K562 (cell line): ENCODE measurements around the gene MYO1A. TPM values are rescaled to one million over a fixed set of nuclear protein-coding genes. Genes with fewer than 3 reads are reported as not detected.
"Not testable (repeated sequence)": the region's sequence is repeated elsewhere in the genome, so short reads cannot be mapped to it uniquely, and the experiment has no call there.

ENCODE experiments used
- ATAC-seq: fragments of 200-7000 bp; cut with Tn5 transposase; 3 replicates; pipeline ENCODE4 v1.9.1; 2020; ENCODE audit warnings: moderate library complexity
- BruUV-seq: library from RNA; stranded (reverse); fragments of 400-500 nt; replicated peaks from 2 replicates; lab custom pipeline; 2021; lab: Mats Ljungman, UMichigan
- CTCF ChIA-PET: fragments of 300-600 bp; formaldehyde crosslinking; extraction: SDS; loops from one replicate; lab custom pipeline; 2021; ENCODE audit warnings: low intra/inter-chr PET ratio; lab: Yijun Ruan, JAX
- POLR2A ChIA-PET: fragments of 300-600, 350-650 bp; sonication (Branson Sonifier 250); formaldehyde crosslinking; extraction: SDS; loops from one replicate; lab custom pipeline; 2021; ENCODE audit warnings: antibody characterized with exemption, inconsistent platforms; lab: Yijun Ruan, JAX
- DNase-seq, 4 experiments: peaks; one replicate each; pipeline versions ENCODE4 v3.0.0 to v3.0.0-alpha.2; 2011 to 2018; ENCODE audit warnings: low spot score in 3 of 4, mixed read lengths in 3 of 4; ENCODE audit errors: extremely low read depth in 1 of 4
- FAIRE-seq: peaks from 2 replicates; lab custom pipeline; 2011; peaks lifted over from hg19 to GRCh38; lab: Jason Lieb, UNC
- H2AFZ ChIP-seq: 2 replicates; pipeline ENCODE4 v1.6.0; 2011; ENCODE audit warnings: low read depth, low read length, control low read depth, inconsistent platforms
- H3K27ac ChIP-seq: fragments of 200-600 bp; 3 replicates; pipeline ENCODE4 v1.8.0; 2011; ENCODE audit warnings: low read depth, mild to moderate bottlenecking, control low read depth, inconsistent platforms, low read length, moderate library complexity, mixed read lengths; ENCODE audit errors: extremely low read depth
- H3K27me3 ChIP-seq, 2 experiments: fragments of 300-600 bp in 1 of 2; 2 replicates in 1 of 2; 3 replicates in 1 of 2; pipeline versions ENCODE4 v1.6.0 to v1.8.0; 2011; ENCODE audit warnings: inconsistent platforms in 2 of 2, low read length in 2 of 2, mild to moderate bottlenecking in 1 of 2, mixed read lengths in 1 of 2, moderate library complexity in 1 of 2; ENCODE audit not compliant: control insufficient read depth in 2 of 2, insufficient read depth in 2 of 2
- H3K36me3 ChIP-seq: fragments of 300-600 bp; 3 replicates; pipeline ENCODE4 v1.8.0; 2011; ENCODE audit warnings: mild to moderate bottlenecking, low read length, inconsistent platforms; ENCODE audit not compliant: control insufficient read depth, insufficient read depth
- H3K4me1 ChIP-seq, 2 experiments: fragments of 200-600 bp in 1 of 2; replicated peaks in 1 of 2; 2 replicates in 1 of 2; 3 replicates in 1 of 2; pipeline versions ENCODE4 v1.5.1 to v1.8.0; 2011; ENCODE audit warnings: inconsistent platforms in 2 of 2, low read length in 2 of 2, mild to moderate bottlenecking in 1 of 2, mixed read lengths in 1 of 2, moderate library complexity in 1 of 2; ENCODE audit not compliant: control insufficient read depth in 2 of 2, insufficient read depth in 2 of 2
- H3K4me2 ChIP-seq: 2 replicates; pipeline ENCODE4 v1.6.1; 2011; ENCODE audit warnings: low read length, control low read depth, inconsistent platforms, mixed read lengths; ENCODE audit not compliant: insufficient read depth
- H3K4me3 ChIP-seq: fragments of 200-600 bp; sonication (generic), shearing (Covaris generic); 2 replicates; pipeline ENCODE4 v1.5.1; 2016; ENCODE audit warnings: control low read depth, inconsistent platforms
- H3K79me2 ChIP-seq: fragments of 200-600 bp; 3 replicates; pipeline ENCODE4 v1.8.0; 2011; ENCODE audit warnings: low read length, inconsistent platforms; ENCODE audit not compliant: control insufficient read depth, insufficient read depth
- H3K9ac ChIP-seq, 2 experiments: 2 replicates each; pipeline versions ENCODE4 v1.6.0 to v1.6.1; 2011; ENCODE audit warnings: low read depth in 2 of 2, low read length in 2 of 2, control low read depth in 1 of 2, inconsistent platforms in 1 of 2, mild to moderate bottlenecking in 1 of 2, mixed read lengths in 1 of 2; ENCODE audit not compliant: insufficient read depth in 1 of 2
- H3K9me1 ChIP-seq: one replicate; pipeline ENCODE4 v1.6.0; 2011; ENCODE audit warnings: inconsistent platforms, mild to moderate bottlenecking, low read length, moderate library complexity; ENCODE audit not compliant: control insufficient read depth, insufficient read depth
- H3K9me3 ChIP-seq: replicated peaks from 2 replicates; pipeline ENCODE4 v1.5.1; 2011; ENCODE audit warnings: low read depth, low read length, inconsistent platforms; ENCODE audit not compliant: control insufficient read depth, insufficient read depth
- H4K20me1 ChIP-seq: replicated peaks from 2 replicates; pipeline ENCODE4 v1.6.1; 2011; ENCODE audit warnings: low read length, inconsistent platforms, mixed read lengths; ENCODE audit not compliant: control insufficient read depth, insufficient read depth
- ARID2 ChIP-seq: fragments of 450-650 bp; IDR thresholded peaks from 2 replicates; pipeline ENCODE4 v1.6.1; 2017; ENCODE audit warnings: antibody characterized with exemption, mild to moderate bottlenecking
- CHCHD3 ChIP-seq: fragments of 250-450 bp; sonication (Bioruptor Pico); IDR thresholded peaks from 2 replicates; pipeline ENCODE4 v2.1.2; 2022; ENCODE audit warnings: mild to moderate bottlenecking
- HDAC1 ChIP-seq, 2 experiments: fragments of 450-650 bp; IDR thresholded peaks; 2 replicates each; pipeline ENCODE4 v1.6.1; 2016 to 2017; ENCODE audit warnings: inconsistent platforms in 1 of 2, mild to moderate bottlenecking in 1 of 2, moderate library complexity in 1 of 2
- HEY1 ChIP-seq: fragments of 250-450 bp; sonication (Bioruptor Pico); IDR thresholded peaks from 2 replicates; pipeline ENCODE4 v1.5.0; 2020; ENCODE audit warnings: mild to moderate bottlenecking, moderate library complexity, borderline replicate concordance
- NCOA2 ChIP-seq, 2 experiments: fragments of 450-650 bp; IDR thresholded peaks; 2 replicates each; pipeline ENCODE4 v1.6.1; 2018; ENCODE audit warnings: mild to moderate bottlenecking in 2 of 2, moderate library complexity in 1 of 2; ENCODE audit not compliant: partially characterized antibody in 2 of 2
- THRA ChIP-seq: fragments of 450-650 bp; IDR thresholded peaks from 2 replicates; pipeline ENCODE4 v1.6.1; 2017; ENCODE audit warnings: mild to moderate bottlenecking, moderate library complexity
- ZNF280A ChIP-seq: fragments of 450-650 bp; IDR thresholded peaks from 2 replicates; pipeline ENCODE4 v1.6.1; 2018; ENCODE audit warnings: mild to moderate bottlenecking, low read depth; ENCODE audit not compliant: partially characterized antibody
- ZNF436 ChIP-seq: fragments of 250-450, 450-650 bp; sonication (Bioruptor Pico); formaldehyde crosslinking; IDR thresholded peaks from 2 replicates; pipeline ENCODE4 v1.7.0; 2020; ENCODE audit warnings: mild to moderate bottlenecking
- ZNF644 ChIP-seq: fragments of 200-800 bp; sonication (Bioruptor generic); IDR thresholded peaks from 2 replicates; pipeline ENCODE4 v1.6.1; 2016; ENCODE audit warnings: low read depth, missing genetic modification characterization, missing compliant biosample characterization
- WGBS: fragments of 100-300 bp; shearing (Covaris generic); methylation state at CpG from one replicate; pipeline ENCODE4 v1.1.6; 2016; ENCODE audit warnings: low coverage, mixed read lengths; ENCODE audit not compliant: insufficient coverage; ENCODE audit errors: missing lambda C conversion rate; 5-methylcytosine and 5-hydroxymethylcytosine counted together
- in situ Hi-C: fragments of 300-500 bp; cut with MboI; formaldehyde crosslinking; loops from 4 replicates; pipeline ENCODE4 v1.15.0; 2018; ENCODE audit warnings: inconsistent platforms, mixed read lengths
- intact Hi-C: fragments of 100-400 bp; cut with micrococcal nuclease; formaldehyde crosslinking; loops from 2 replicates; pipeline ENCODE4 v1.14.2; 2022
- polyA plus RNA-seq, 8 experiments: library from polyadenylated mRNA; depleted of rRNA in 4 of 8; stranded (reverse) in 5 of 8; unstranded in 3 of 8; fragments of >200 nt; fragmentation: Nextera tagmentation in 2 of 8; fragmentation: Illumina TruSeq in 1 of 8; extraction: Ambion mirVana in 2 of 8; extraction: Trizol in 1 of 8; gene quantifications; 2 replicates each; pipeline versions ENCODE4 v1.2.1 to v1.2.3, GENCODE V29; 2011 to 2014; ENCODE audit warnings: inconsistent platforms in 1 of 8, missing spikeins in 1 of 8
- total RNA-seq, 7 experiments: library from RNA; depleted of rRNA in 6 of 7; stranded (reverse); fragments of >200 nt in 6 of 7; fragmentation: Illumina TruSeq in 2 of 7; extraction: Trizol in 2 of 7; gene quantifications; 2 replicates each; pipeline versions ENCODE4 v1.2.1 to v1.2.3, GENCODE V29; 2011 to 2021; ENCODE audit warnings: low replicate concordance in 1 of 7

The MYO1A gene
- total and polyA plus RNA-seq, 9 of the 15 experiments (the other 6 are each of a cell fraction or from before 2014, with no cell fraction given), result 0.03 to 0.29 (median 0.14) TPM; not detected in 2

GRCh38 chr12:57018906-57019305, 31.0 kb downstream of the MYO1A start (continued):
- no peak for TF ChIP-seq THRA
- no peak for TF ChIP-seq HEY1 (CRISPR knock-in tag)
- TF ChIP-seq CHCHD3 (CRISPR knock-in tag), result no peak
- TF ChIP-seq ZNF644, result no peak
- TF ChIP-seq HDAC1 (IDR thresholded peaks at IDR 0.05), result no peak
- TF ChIP-seq ZNF280A, result no peak
- no peak for TF ChIP-seq ZNF436 (CRISPR knock-in tag)
- no peak for TF ChIP-seq NCOA2 (IDR thresholded peaks at IDR 0.05; ENCODE audit: partially characterized antibody in 2 of 2)
- TF ChIP-seq ARID2, result no peak
- TF ChIP-seq, all 486 proteins: peak for 0

GRCh38 chr12:57018353-57018752, 31.6 kb downstream of the MYO1A start:
- H3K4me1 ChIP-seq, FAIRE-seq, H3K36me3 ChIP-seq, H3K79me2 ChIP-seq, H3K9me3 ChIP-seq, H3K27ac ChIP-seq, ATAC-seq, BruUV-seq, H3K9ac ChIP-seq, DNase-seq, H3K4me2 ChIP-seq, H3K9me1 ChIP-seq, intact Hi-C loops, H4K20me1 ChIP-seq, H3K4me3 ChIP-seq: not testable (repeated sequence)
- ChIA-PET POLR2A (interaction anchor here (1.0 to 1.3 kb wide), 3 partner anchors 19 to 293 kb away, joined by 3 to 7 read pairs (median 6); partner anchors contain the start of gene NACA), CTCF (interaction anchor here (0.7 kb wide), 1 partner anchor 11 kb away, joined by 3 read pairs; no protein-coding TSS in a partner anchor)
- Histone ChIP-seq H3K27me3 (peaks cover 2 to 11% of the 10 kb centered on the region in 2 experiments), H2AFZ (peak overlapping the region; percentile 64; the same call in 1 of the 2 replicates)
- in situ Hi-C loops, result loop anchor here (5.0 kb wide), 1 partner anchor 159 kb away; no protein-coding TSS in a partner anchor
- 54% methylated on average over 4 of the region's 5 CpGs for WGBS
